ENCODE results near the gene SLFN14.

DNA sequence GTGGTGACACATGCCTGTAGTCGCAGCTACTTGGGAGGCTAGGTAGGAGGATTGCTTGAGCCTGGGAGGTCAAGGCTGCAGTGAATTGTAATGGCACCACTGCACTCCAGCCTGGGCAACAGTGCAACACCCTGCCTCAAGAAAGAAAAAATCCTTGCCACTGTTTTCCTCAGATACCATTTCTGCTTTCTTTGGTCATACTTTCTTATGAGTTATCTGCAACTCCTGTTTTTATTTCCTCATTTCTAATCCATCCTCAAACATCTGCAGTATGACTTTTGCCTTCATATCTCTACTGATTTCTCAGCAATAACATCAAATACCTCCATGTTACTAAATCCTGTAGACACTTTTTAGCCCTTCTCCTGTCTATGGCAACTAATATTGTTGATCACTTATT, 23.4 kb upstream of the SLFN14 start:
- TF ChIP-seq, protein P1, sequence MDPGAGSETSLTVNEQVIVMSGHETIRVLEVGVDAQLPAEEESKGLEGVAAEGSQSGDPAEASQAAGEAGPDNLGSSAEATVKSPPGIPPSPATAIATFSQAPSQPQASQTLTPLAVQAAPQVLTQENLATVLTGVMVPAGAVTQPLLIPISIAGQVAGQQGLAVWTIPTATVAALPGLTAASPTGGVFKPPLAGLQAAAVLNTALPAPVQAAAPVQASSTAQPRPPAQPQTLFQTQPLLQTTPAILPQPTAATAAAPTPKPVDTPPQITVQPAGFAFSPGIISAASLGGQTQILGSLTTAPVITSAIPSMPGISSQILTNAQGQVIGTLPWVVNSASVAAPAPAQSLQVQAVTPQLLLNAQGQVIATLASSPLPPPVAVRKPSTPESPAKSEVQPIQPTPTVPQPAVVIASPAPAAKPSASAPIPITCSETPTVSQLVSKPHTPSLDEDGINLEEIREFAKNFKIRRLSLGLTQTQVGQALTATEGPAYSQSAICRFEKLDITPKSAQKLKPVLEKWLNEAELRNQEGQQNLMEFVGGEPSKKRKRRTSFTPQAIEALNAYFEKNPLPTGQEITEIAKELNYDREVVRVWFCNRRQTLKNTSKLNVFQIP (CRISPR knock-in tag; IDR thresholded peaks at IDR 0.05; ENCODE audit: borderline replicate concordance, low read depth) = no peak
- TF ChIP-seq CSDC2 (CRISPR knock-in tag; IDR thresholded peaks at IDR 0.05) = no peak
- TF ChIP-seq PATZ1 (CRISPR knock-in tag; IDR thresholded peaks at IDR 0.05; ENCODE audit: borderline replicate concordance) = no peak
- TF ChIP-seq ARNTL (CRISPR knock-in tag; IDR thresholded peaks at IDR 0.05; ENCODE audit: borderline replicate concordance, low read depth) = no peak
- no peak for TF ChIP-seq ZC3H10 (CRISPR knock-in tag; IDR thresholded peaks at IDR 0.05)
- no peak for TF ChIP-seq ZNF70 (CRISPR knock-in tag; IDR thresholded peaks at IDR 0.05)
- TF ChIP-seq OSR1 (CRISPR knock-in tag; IDR thresholded peaks at IDR 0.05) = no peak
- no peak for TF ChIP-seq TCF4 (CRISPR knock-in tag; IDR thresholded peaks at IDR 0.05; ENCODE audit: borderline replicate concordance)
- no peak for TF ChIP-seq PPARA (CRISPR knock-in tag; IDR thresholded peaks at IDR 0.05; ENCODE audit: borderline replicate concordance)
- no peak for TF ChIP-seq CREB5 (CRISPR knock-in tag; IDR thresholded peaks at IDR 0.05; ENCODE audit: low read depth)
- TF ChIP-seq GLIS3 (CRISPR knock-in tag; IDR thresholded peaks at IDR 0.05) = no peak
- TF ChIP-seq BACH2 (CRISPR knock-in tag; IDR thresholded peaks at IDR 0.05; ENCODE audit: borderline replicate concordance) = no peak
- no peak for TF ChIP-seq ZFP30 (CRISPR knock-in tag; IDR thresholded peaks at IDR 0.05)
